HT1080 (cell line): ENCODE results near the gene GSTA3. TPM values are rescaled to one million over a fixed set of nuclear protein-coding genes. Genes with fewer than 3 reads are reported as not detected.
A peak's percentile ranks its signal among the peaks of the same experiment; 100 is the strongest.
"Not testable (repeated sequence)": the region's sequence is repeated elsewhere in the genome, so short reads cannot be mapped to it uniquely, and the experiment has no call there.

ENCODE experiments used
- DNase-seq: peaks from one replicate; pipeline ENCODE4 v3.0.0-alpha.2; 2015; ENCODE audit warnings: low read depth
- total RNA-seq: library from RNA; depleted of rRNA; stranded (reverse); fragments of >200 nt; shearing (Covaris generic); gene quantifications from 2 replicates; pipeline ENCODE4 v1.2.3, GENCODE V29; 2014

Gene GSTA3
- total RNA-seq, 1 experiment from 2014 or later: not detected

GRCh38 chr6:52914516-52914915, 5.0 kb upstream of the GSTA3 start:
- no peak for DNase-seq

- no peak for DNase-seq
Observed at GRCh38 chr6:52910091-52910490, 593 bp upstream of the GSTA3 start.

- DNase-seq: no peak
Observed at GRCh38 chr6:52909131-52909530, 367 bp downstream of the GSTA3 start.

GRCh38 chr6:52908526-52908925, 972 bp downstream of the GSTA3 start:
- DNase-seq: no peak

- peak; percentile 16 for DNase-seq
Observed at GRCh38 chr6:52904562-52905279, 4.8 kb downstream of the GSTA3 start.

- DNase-seq: peak; percentile 8
Observed at GRCh38 chr6:52900536-52900935, 9.0 kb downstream of the GSTA3 start.

GRCh38 chr6:52895790-52896189, 13.7 kb downstream of the GSTA3 start:
- DNase-seq: not testable (repeated sequence)

GRCh38 chr6:52894285-52894684, 15.2 kb downstream of the GSTA3 start:
- DNase-seq: no peak

- DNase-seq: no peak
Observed at GRCh38 chr6:52893803-52894202, 15.7 kb downstream of the GSTA3 start.

GRCh38 chr6:52893221-52893620, 16.3 kb downstream of the GSTA3 start:
- DNase-seq: no peak

- DNase-seq: no peak
Observed at GRCh38 chr6:52890018-52890417, 19.5 kb downstream of the GSTA3 start.

- no peak for DNase-seq
Observed at GRCh38 chr6:52887910-52888524, 21.5 kb downstream of the GSTA3 start.

GRCh38 chr6:52881996-52882841, 27.3 kb downstream of the GSTA3 start:
- peak; percentile 70 for DNase-seq

- no peak for DNase-seq
Observed at GRCh38 chr6:52881662-52881995, 27.9 kb downstream of the GSTA3 start.

GRCh38 chr6:52877786-52878185, 31.7 kb downstream of the GSTA3 start:
- DNase-seq: no peak

GRCh38 chr6:52877168-52877567, 32.3 kb downstream of the GSTA3 start:
- peak; percentile 72 for DNase-seq

- no peak for DNase-seq
Observed at GRCh38 chr6:52876056-52876787, 33.3 kb downstream of the GSTA3 start.

- DNase-seq: no peak
Observed at GRCh38 chr6:52872031-52872430, 37.5 kb downstream of the GSTA3 start.

GRCh38 chr6:52871621-52872020, 37.9 kb downstream of the GSTA3 start:
- no peak for DNase-seq

GRCh38 chr6:52870335-52871091, 39.0 kb downstream of the GSTA3 start:
- not testable (repeated sequence) for DNase-seq

- not testable (repeated sequence) for DNase-seq
Observed at GRCh38 chr6:52868899-52869298, 40.6 kb downstream of the GSTA3 start.
